ENCODE results near the gene FLAD1. TPM values are rescaled to one million over a fixed set of nuclear protein-coding genes. Genes with fewer than 3 reads are reported as not detected.

Gene FLAD1
- polyA plus RNA-seq, 1 experiment: 21.1 TPM

- H3K27ac ChIP-seq (ENCODE audit: low read depth, low read length): no peak overlapping the region
- peak overlapping the region; percentile 25; the same call in 1 of the 2 replicates for H3K4me3 ChIP-seq (ENCODE audit: low read depth, low read length)
- CTCF ChIA-PET: interaction anchor here (0.6 to 0.8 kb wide), 2 partner anchors 32 to 50 kb away, joined by 3 to 5 read pairs; no protein-coding TSS in a partner anchor
Measured at GRCh38 chr1:154967331-154967950, 15.7 kb upstream of the FLAD1 start.

GRCh38 chr1:154968731-154969130 is 14.4 kb upstream of the FLAD1 start:
- DNase-seq (ENCODE audit: low read depth, low spot score): no peak
- Histone ChIP-seq H3K4me3 (ENCODE audit: low read depth, low read length) (peak overlapping the region; percentile 61), H3K27ac (ENCODE audit: low read depth, low read length) (no peak overlapping the region), H3K9me3 (ENCODE audit: control insufficient read depth, insufficient read depth, low read length) (peaks cover 3% of the 10 kb centered on the region; the same call in 1 of the 2 replicates), H3K27me3 (ENCODE audit: control insufficient read depth, insufficient read depth, low read length) (no peaks in the 10 kb centered on the region)
- POLR2A ChIA-PET: no interaction called here
- TF ChIP-seq CTCF (IDR thresholded peaks at IDR 0.05; ENCODE audit: low read depth, low read length): no peak
- CTCF ChIA-PET: interaction anchor here (0.5 to 4.4 kb wide), 2 partner anchors 27 to 49 kb away, joined by 3 to 19 read pairs; no protein-coding TSS in a partner anchor

More at GRCh38 chr1:154967331-154967950, 15.7 kb upstream of the FLAD1 start:
- Histone ChIP-seq H3K9me3 (ENCODE audit: control insufficient read depth, insufficient read depth, low read length) (peaks cover 3% of the 10 kb centered on the region; the same call in 1 of the 2 replicates), H3K27me3 (ENCODE audit: control insufficient read depth, insufficient read depth, low read length) (no peaks in the 10 kb centered on the region)
- TF ChIP-seq CTCF (IDR thresholded peaks at IDR 0.05; ENCODE audit: low read depth, low read length): no peak
- POLR2A ChIA-PET: no interaction called here
- no peak for DNase-seq (ENCODE audit: low read depth, low spot score)

GRCh38 chr1:154969246-154969645 is 13.9 kb upstream of the FLAD1 start:
- CTCF ChIA-PET: interaction anchor here (0.5 to 4.4 kb wide), 3 partner anchors 26 to 48 kb away, joined by 3 to 19 read pairs (median 7); no protein-coding TSS in a partner anchor
- H3K27ac ChIP-seq (ENCODE audit: low read depth, low read length): no peak overlapping the region

GRCh38 chr1:154969860-154970452 is 13.2 kb upstream of the FLAD1 start:
- ChIA-PET CTCF (interaction anchor here (1.0 to 4.4 kb wide), 7 partner anchors 9 to 203 kb away, joined by 3 to 19 read pairs (median 7); partner anchors contain the start of genes ADAM15, KRTCAP2, PBXIP1 and PYGO2), POLR2A (interaction anchor here (0.6 to 5.0 kb wide), 12 partner anchors 8 to 203 kb away, joined by 3 to 59 read pairs (median 8); partner anchors contain the start of genes FLAD1, KRTCAP2, LENEP and PBXIP1)
- TF ChIP-seq CTCF (IDR thresholded peaks at IDR 0.05; ENCODE audit: low read depth, low read length): no peak
- H3K27me3 ChIP-seq (ENCODE audit: control insufficient read depth, insufficient read depth, low read length): no peaks in the 10 kb centered on the region
- H3K9me3 ChIP-seq (ENCODE audit: control insufficient read depth, insufficient read depth, low read length): peaks cover 3% of the 10 kb centered on the region; the same call in 1 of the 2 replicates
- H3K27ac ChIP-seq (ENCODE audit: low read depth, low read length): peak overlapping the region; percentile 52
- peak overlapping the region; percentile 61 for H3K4me3 ChIP-seq (ENCODE audit: low read depth, low read length)
- no peak for DNase-seq (ENCODE audit: low read depth, low spot score)

More at GRCh38 chr1:154969246-154969645, 13.9 kb upstream of the FLAD1 start:
- DNase-seq (ENCODE audit: low read depth, low spot score): no peak
- Histone ChIP-seq H3K4me3 (ENCODE audit: low read depth, low read length) (peak overlapping the region; percentile 61), H3K27me3 (ENCODE audit: control insufficient read depth, insufficient read depth, low read length) (no peaks in the 10 kb centered on the region), H3K9me3 (ENCODE audit: control insufficient read depth, insufficient read depth, low read length) (peaks cover 3% of the 10 kb centered on the region; the same call in 1 of the 2 replicates)
- no peak for TF ChIP-seq CTCF (IDR thresholded peaks at IDR 0.05; ENCODE audit: low read depth, low read length)
- POLR2A ChIA-PET: interaction anchor here (0.5 to 5.0 kb wide), 5 partner anchors 8 to 26 kb away, joined by 3 to 59 read pairs (median 9); partner anchors contain the start of genes PBXIP1 and PYGO2

All from AG04450 (cell line).